HG03457 (cell line): ENCODE measurements around the gene CXXC1.
A peak's percentile ranks its signal among the peaks of the same experiment; 100 is the strongest.
"Not testable (repeated sequence)": the region's sequence is repeated elsewhere in the genome, so short reads cannot be mapped to it uniquely, and the experiment has no call there.

Source experiments
- ATAC-seq: cut with Tn5 transposase; IDR thresholded peaks from one replicate; pipeline ENCODE4 v1.9.1; 2021; ENCODE audit warnings: moderate number of reproducible peaks; ENCODE audit not compliant: unreplicated experiment

The CXXC1 gene

DNA sequence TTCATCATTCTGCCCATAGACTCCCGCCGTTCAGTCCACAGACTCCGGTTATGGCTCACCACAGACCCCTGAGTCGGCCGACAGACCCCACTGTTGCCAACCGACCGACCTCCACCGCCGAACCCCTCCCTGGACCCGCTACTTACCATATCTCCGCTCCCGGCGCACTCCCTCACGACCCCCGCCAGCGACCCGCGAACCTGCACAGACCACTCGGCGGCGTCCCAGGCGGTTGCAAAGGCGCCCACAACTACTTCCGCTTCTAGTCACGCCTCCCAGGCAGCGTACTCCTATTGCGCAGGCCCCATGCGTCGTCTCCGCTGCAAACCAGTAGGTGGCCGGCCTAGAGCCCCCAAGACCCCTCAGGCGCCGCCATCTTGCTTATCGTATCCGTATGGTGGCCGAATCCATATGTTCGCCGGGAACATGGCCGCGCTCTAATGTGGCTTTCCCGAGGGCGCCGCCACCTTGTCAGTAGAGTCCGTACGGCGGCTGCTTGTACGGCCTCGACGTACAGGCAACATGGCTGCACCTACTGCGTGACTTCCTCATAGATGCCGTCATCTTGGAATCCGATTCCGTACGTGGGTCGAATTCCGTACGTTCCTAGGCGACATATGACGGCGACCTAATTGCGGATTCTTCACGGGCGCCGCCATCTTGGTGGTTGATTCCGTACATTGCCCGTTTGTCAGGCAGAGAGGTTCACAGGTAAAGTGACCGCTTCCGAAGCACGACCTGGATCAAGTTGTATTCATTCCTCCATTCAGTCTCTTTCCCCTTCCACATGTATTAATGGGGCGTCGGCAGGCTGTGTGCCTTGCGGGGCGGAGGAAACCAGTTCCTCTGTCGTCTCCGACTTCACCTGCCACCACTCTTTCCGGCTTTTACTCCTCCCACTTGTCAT is at the start of gene CXXC1:
Gene CXXC1 (minus strand): TSS at position 252 of the 907 bp plus-strand sequence. CDS start 103 bp downstream, at position 149.
- ATAC-seq = peak; percentile 92

DNA sequence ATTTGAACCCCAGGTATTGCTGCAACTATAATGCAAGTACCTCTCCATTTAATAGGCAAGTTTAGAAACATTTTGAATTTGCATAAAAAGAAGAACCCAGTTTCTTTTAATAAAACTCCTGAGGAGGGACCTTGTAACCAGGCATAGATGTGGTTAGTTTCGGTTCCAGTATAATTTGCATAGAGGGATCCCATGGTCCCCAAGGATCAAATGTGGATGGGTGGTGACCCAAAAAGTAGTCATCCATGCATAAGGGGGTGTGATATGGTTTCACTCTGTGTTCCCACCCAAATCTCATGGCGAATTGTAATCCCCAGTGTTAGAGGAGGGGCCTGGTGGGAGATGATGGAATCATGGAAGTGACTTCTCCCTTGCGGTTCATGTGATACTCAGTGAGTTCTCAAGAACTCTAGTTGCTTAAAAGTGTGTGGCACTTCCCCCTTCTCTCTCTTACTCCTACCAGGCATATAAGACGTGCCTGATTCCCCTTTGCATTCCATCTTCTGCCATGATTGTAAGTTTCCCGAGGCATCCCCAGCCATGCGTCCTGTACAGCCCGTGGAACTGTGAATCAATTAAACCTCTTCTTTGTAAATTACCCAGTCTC is 47.2 kb upstream of the CXXC1 start:
- peak; percentile 66 for ATAC-seq

DNA sequence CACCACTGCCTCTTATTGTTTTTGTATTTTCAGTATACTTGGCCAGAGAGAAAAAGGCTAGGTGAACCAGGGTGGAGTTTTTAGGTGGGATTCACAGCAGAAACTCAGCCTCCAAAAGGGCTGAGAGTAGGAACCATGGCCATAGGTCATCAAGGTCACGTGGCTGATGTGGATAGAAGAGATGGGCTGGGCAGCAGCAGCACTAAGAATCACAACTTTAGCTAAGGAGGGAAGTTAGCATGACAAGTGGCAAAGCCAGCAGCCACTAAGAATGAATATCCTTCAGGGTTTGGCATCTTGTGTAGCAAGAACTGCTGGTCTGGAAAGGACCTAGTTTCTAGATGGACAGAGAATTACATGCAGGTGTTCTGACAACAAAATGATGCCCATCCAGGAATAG is 44.2 kb upstream of the CXXC1 start:
- ATAC-seq = no peak

DNA sequence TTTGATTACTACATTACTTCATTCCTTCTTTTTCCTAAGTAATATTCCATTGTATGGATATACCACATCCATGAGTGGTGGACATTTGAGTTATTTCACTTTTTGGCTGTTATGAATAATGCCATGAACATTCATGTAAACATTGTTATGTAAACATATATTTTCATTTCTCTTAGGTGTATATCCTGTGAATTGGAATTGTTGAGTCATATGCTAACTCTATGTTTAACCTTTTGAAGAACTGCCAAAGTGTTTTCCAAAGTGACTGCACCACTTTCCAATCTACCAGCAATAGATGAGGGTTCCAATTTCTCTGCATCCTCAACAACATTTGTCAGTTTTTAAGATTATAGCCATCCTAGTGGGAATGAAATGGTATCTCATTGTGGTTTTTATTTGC is 42.7 kb upstream of the CXXC1 start:
- no peak for ATAC-seq

DNA sequence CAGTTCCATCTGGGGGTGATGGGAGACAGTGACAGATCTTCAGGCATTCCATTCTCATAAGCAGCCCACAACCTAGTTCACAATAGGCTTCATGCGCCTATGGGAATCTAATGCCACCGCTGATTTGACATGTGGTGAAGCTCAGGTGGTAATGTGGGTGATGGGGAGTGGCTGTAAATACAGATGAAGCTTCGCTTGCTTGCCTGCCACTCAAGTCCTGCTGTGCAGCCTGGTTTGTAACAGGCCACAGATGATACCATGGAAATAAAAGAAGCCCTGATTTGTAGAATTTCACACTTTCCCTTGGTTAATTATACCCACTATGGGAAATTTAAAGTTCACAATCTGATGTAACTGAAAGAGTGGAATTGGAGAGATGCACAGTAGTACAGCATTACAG is 40.5 kb upstream of the CXXC1 start:
- ATAC-seq = no peak

DNA sequence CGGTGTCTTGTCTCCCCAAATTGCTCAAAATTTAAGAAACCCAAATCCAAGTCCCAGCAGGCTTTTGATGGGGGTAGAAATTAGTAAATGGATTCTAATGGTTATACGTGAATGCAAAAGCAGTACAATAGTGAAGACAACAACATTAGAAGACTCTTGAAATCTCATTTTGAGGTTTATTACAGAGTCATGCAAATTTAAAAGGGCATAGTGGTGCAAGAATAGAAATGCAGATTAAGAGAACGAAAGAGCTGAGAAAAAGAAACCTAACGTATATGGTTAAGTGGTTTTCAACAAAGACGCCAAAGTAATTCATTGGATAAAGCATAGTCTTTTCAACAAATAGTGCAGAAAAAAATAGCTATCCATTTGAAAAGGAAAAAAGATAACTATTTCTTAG is 33.2 kb upstream of the CXXC1 start:
- no peak for ATAC-seq

DNA sequence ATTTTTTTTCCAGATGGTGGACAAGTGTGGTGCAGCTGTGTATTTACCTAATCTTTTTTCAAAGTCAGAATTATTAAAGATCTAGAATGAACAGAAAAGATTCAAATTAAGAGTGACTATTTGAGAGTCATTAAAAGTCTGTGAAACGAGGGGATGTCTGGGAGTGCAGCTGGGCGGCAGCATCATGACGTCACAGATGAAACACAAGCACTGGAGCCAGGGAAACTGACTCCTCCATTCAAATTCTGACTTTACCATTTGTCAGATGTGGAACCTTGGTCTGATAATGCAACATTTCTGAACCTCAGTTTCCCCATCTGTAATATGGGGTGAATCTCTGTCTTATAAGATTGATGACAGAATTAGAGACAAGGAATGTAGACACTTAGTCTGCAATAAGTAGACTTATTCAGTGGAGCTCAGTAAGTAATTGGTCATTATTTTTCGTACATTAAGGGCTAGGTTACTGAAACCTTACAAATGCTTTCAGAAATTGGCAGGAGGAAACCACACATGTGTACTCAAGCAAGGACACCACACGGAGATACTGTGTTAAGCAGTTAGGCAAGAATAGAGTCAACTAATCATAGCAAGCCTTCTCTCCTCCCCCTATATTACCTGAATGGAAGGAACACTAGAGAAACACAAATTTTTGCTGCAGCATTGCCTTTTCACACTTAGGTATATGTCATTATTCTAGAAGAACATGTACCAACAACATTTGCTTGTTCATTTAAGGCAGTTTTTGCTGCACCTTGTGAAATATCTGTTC is 27.8 kb upstream of the CXXC1 start:
- peak; percentile 61 for ATAC-seq

DNA sequence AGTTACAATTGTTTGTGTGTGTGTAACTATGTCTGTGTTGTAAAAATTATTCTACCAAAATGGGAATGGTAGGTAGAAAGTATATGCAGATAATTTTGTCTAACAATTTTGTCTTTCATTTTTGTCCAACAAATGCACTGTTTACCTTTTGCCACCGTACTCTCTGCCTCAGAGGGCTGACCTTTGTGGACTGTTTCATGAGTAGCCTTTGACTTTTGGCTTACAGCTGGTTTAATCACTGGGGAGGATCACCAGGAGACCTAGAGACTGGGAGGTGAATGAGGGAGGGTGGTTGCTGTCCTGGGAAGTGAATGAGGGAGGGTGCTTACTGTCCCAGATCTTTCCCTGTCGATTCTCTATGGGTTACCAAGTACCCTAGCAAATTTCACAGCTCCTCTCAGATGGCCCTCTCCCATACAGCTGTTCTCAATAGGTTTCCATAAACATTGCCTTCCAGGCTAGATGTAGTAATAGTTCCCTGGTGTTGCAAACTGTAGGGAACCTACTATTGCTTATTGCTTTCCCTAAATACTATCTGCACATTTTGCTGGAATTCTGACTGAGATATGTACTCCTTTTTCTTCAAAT is 26.5 kb upstream of the CXXC1 start:
- ATAC-seq = no peak

DNA sequence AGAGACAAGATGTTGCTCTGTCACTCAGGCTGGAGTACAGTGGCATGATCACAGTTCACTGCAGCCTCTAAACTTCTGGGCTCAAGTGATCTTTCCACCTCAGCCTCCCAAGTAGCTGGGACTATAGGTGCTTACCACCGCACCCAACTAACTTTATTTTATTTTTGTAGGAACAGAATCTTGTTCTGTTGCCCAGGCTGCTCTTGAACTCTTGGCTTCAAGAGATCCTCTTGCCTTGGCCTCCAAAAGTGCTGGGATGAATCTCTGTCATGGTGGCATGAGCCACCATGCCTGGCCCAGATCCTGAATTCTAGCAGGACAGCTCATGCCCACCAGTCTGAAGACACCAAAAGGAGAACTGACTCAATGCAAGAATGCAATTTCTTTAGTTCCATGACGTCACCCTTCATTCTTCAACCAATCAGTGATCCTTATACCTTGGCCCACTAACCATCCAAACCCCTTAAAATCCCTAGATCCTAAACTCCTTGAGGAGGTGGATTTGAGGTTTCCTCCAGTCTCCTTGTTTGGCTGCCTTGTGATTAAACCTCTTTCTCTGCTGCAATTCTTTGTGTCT is 25.6 kb upstream of the CXXC1 start:
- peak; percentile 25 for ATAC-seq

DNA sequence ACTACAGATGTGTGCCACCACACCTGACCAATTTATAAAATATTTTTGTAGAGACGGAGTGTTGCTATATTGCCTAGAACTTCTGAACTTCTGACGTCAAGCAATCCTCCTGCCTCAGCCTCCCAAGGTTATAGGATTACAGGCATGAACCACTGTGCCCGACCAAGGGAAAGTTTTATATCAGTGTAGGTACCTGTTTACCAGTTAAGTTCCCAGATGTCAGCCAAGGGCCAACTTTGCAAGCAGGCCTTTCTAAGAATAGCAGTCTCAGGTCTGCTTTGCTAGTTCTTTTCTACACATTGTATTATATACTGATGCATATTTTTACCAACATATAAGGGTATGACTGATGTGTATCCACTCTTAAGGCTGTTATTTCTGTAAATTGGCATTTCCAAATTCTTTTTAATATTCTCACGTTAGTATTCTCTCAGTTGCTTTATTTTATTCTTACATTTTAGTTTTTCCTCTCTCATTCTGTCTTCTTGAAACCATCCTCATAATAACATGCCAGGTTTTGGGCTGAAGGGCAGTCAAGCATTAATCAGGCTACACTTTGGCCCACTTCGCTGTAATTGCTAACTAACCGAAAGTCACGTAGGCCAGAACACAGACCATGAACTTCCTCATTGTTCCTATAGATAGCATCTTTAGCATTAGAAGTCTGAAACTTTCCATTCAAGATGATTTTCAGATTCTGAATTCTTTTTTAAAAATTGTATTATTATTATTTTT is 25.0 kb upstream of the CXXC1 start:
- ATAC-seq = peak; percentile 55

DNA sequence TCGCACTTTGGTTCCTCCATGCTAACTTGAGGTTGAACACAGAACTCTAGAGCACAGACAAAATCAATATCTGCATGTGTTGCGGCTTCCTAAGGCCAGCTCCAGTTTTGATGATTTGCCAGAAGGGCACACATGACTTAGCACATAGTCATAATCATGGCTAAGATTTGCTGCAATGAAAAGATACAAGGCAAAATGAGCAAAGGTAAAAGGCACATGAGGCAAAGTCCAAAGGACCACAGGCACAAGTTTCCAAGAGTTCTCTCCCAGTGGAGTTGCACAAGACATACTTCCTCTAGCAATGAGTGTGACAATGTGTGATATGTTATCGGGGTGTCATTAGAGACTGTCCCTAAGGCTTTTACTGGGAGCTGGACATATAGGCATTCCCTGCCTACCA is 24.2 kb upstream of the CXXC1 start:
- ATAC-seq = no peak

DNA sequence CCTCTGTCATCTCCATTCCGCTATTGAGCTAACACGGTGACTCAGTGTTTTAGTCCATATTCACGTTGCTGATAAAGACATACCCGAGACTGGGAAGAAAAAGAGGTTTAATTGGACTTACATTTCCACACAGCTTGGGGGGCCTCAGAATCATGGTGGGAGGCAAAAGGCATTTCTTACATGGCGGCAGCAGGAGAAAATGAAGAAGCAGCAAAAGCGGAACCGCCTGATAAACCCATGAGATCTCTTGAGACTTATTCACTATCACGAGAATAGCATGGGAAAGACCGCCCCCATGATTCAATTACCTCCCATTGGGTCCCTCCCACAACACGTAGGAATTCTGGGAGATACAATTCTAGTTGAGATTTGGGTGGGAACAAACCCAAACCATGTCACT is 22.6 kb upstream of the CXXC1 start:
- no peak for ATAC-seq

DNA sequence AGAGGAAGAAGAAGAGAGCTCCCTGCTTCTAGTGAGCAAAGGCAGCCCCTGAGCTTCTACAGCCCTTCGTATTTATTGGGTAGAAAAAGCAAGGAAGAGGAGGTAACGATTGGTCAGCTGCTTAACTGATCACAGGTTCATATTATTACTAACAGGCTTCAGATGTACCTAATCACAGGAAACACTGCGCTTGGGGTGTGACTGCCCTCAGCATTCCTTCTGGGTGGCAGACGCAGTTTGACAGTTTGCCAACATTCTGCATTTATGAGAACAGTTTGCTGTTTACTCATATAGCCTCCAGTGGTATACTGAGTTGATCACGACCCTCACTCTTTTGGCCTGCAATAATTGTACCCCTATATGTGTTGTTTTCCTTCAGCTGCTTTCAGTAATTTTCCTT is 21.4 kb upstream of the CXXC1 start:
- not testable (repeated sequence) for ATAC-seq

DNA sequence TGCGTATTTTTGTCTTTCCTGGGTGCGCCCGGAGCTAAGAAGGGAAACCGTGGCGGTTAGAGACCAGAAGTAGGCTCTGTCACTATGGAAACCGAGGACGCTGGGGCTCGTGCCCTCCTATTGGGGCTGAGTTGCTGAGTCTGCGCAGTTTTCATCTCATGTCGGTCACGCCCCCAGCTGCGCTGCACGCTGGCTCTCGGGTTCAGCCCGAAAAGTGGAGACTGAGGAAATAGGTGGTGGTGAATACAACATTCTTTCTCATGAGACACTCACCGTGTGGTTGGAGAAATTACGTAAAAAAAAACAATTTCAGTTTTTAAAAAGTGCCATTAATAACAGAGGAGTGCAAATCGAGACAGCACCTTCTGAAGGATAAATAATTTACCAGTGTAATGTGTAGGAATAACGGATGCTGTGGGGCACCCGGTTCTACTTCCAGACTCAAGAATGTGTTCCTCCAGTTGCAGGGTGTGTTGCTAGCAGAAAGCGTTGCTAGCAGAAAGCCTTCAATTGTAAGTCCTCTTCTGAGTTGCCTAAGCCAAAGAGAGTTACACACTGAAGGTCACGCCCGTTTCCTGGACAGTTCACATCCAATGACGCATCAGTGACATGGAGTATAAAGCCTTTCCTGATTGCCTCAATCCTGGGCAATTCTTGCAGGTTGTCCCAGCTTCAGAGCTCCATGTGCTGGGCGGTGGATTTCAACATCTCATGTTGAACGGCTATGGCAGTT is 20.4 kb upstream of the CXXC1 start:
- ATAC-seq = peak; percentile 79

DNA sequence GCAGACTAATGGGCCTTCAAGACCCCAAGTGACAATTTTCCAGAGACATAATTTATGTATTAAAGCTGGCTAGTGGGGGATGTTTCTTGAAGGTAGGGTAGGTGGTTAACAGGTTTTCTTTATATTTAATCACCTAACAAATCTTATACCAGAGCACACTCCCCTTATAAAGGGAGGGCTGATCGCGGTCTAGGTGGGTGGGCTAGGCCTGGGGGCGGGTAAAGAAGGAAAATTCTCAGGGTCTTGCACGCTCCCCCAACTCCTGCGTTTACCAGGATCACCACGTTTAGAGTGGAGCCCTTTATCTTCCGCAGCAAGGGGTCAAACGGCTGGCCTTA is 19.9 kb upstream of the CXXC1 start:
- no peak for ATAC-seq

DNA sequence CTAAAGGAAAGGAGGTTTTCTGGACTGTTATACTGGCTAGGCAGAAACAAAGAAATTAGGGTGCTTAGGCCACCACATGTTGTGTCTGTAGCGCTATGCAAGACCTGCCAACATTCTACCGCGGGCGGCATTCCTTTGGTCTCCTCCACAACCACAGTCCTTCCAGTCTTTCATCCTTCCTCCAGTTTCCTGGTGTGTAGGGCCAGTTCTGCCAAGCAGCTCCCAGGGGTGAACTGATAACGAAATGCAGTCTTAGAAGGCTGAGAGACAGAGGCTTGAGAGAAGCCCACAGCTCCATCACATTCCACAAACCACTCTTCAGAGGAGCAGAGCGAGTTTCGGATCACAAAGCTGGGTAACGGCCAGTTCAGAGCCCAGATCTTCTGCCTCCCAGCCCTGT is 19.5 kb upstream of the CXXC1 start:
- ATAC-seq = no peak

DNA sequence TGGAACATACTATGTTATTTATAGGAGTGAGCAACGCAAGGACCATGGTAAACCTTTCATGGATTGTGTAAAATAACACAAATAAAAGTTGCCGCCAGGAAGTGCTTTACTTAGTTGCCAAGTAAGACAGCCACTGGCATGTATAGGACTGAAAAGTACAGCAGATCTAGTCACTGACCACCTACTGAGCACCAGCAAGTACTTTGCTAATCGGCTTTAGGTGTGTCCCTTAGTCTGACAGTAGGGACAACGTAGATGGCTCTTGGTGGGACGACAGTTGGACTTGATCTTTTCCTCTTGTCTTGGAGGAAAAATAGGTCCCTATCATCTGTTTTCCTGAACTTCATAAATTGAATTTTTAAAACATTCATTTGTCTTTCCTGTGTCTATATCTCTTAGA is 13.6 kb upstream of the CXXC1 start:
- no peak for ATAC-seq

DNA sequence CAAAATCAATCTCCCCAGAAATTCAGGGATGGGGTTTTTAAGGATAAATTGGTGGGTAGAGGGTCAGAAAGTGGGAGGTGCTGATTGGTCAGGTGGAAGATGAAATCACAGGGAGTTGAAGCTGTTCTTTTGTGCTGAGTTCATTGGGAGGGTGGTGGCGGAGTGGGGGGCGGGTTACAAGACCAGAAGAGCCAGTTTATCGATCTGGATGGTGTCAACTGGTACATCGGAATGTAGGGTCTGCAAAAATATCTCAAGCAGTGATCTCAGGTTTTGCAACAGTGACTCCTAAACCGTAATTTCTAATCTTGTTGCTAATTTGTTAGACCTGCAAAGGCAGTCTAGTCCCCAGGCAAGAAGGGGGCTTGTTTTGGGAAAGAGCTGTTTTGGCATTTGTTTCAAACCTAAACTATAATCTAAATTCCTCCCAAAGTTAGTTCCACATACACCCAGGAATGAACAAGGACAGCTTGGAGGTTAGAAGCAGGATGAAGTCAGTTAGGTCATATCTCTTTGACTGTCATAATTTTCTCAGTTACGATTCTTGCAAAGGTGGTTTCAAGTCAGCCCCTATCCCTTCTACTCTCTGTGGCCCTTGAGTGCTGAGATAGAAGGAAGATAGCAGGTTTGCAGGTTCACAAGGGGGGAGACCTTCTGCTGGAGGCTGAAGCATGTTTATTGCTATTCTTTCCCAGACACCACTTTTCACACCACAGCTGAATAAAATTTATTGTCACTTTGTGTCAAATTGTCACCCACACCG is 12.3 kb upstream of the CXXC1 start:
- ATAC-seq = no peak
